ENCODE results near the gene SERTAD2.

DNA sequence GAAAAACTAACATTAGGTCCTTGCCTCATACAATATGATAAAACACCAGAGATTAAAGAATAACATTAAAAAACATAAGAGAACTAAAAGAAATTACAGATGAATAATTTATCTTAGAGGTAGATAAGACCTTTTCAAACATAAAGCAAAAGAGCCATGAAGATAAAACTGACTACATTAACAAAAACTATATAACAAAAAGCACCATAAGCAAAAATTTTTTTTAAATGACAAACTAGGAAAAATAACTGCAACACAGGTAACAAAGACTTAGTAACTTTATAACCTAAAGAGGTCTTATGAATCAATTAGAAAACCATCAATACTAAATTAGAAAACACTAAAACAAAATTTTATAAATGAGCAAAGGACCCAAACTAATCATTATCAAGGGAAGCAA is 16.3 kb upstream of the SERTAD2 start:
- TF ChIP-seq, protein P1, sequence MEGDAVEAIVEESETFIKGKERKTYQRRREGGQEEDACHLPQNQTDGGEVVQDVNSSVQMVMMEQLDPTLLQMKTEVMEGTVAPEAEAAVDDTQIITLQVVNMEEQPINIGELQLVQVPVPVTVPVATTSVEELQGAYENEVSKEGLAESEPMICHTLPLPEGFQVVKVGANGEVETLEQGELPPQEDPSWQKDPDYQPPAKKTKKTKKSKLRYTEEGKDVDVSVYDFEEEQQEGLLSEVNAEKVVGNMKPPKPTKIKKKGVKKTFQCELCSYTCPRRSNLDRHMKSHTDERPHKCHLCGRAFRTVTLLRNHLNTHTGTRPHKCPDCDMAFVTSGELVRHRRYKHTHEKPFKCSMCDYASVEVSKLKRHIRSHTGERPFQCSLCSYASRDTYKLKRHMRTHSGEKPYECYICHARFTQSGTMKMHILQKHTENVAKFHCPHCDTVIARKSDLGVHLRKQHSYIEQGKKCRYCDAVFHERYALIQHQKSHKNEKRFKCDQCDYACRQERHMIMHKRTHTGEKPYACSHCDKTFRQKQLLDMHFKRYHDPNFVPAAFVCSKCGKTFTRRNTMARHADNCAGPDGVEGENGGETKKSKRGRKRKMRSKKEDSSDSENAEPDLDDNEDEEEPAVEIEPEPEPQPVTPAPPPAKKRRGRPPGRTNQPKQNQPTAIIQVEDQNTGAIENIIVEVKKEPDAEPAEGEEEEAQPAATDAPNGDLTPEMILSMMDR (IDR thresholded peaks at IDR 0.05): no peak
- TF ChIP-seq POLR2A (IDR thresholded peaks at IDR 0.05): no peak
- no peak for TF ChIP-seq POLR2AphosphoS5 (IDR thresholded peaks at IDR 0.05)
- TF ChIP-seq EP300 (IDR thresholded peaks at IDR 0.05; ENCODE audit: low read depth): no peak

All from transverse colon (tissue), 4 donors.